Activated T-cell treated with anti-CD3 and anti-CD28 coated beads for 24 hours (primary cell): ENCODE data around the gene TMEM131.

Source experiments
- DNase-seq: peaks from one replicate; pipeline ENCODE4 v3.0.0-alpha.2; 2020; ENCODE audit warnings: low read depth

The TMEM131 gene

DNA sequence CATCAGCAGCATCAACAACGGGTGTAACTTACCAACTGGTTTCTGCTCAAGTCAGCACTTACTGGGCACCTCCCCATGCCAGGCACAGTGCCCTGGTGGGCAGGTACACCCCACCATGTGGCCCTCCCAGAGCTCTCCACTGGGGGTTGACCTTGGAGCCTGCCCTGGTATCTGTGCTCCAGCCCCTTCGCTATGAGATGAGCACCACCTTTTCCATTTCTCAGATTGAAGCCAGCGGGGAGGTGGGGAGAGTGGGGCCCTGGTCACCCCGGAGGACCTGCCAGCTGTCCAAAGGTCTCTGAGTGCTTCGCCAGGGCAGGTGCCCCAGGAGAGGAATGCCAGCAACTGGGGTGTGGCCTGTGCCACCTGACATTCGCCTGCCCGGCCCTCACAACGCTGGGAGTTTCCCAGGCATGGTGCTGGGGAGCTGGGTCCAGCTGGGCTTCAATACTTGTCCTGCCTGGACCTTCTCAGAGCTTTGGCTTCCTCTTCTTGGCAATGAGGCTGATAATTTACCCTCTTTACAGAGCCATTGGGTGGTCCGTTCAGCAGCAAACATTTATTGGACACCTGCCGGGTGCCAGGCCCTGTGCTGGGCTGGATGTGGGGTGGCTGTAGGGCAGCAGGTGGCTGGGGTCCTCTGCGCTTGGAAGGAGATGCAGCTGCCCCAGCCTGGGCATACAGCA lies 288.2 kb downstream of the TMEM131 start:
- no peak for DNase-seq

DNA sequence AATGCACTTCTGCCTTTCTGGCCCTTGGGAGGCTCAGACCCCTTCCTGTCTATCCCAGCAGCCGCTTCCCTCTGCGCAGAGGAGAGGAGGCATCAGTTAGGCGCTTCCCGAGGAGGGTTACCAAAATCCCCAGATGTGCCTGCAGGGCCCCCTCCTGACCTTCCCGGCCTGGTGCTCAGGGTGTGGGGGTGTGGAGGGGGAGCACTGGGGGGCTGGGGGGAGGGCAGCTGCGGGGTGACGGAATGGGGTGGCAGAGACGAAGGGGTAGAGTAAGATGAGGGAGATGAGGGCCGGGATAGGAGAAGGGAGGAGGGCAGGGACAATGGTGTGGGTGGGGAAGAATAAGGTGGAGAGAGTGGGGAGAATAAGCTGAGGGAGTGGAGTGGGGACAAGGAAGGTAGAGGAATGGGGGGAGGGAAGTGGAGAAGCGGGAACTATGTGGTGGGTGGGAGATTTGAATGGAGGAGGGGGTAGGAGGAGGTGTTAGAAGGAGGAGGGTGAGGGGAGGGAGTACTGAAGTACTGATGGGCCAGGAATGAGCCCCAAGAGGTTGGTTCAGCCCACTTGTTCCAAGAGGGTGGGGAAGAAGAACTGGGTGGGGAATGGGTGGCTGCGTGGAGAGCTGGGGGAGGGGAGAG lies 288.9 kb downstream of the TMEM131 start:
- DNase-seq: no peak
